HL-60 (cell line): ENCODE measurements around the gene PTPN13.

Experiments used
- POLR2AphosphoS5 ChIP-seq: IDR thresholded peaks from 2 replicates; pipeline ENCODE4 v1.6.1; 2012; ENCODE audit warnings: low read depth
- TF ChIP-seq, protein P1 (sequence below): IDR thresholded peaks from 2 replicates; pipeline ENCODE4 v1.6.1; 2012; ENCODE audit warnings: low read depth; ENCODE audit not compliant: insufficient replicate concordance
- TF ChIP-seq, protein P2 (sequence below): IDR thresholded peaks from one replicate; pipeline ENCODE4 v1.5.1; 2011; ENCODE audit warnings: low read length, control low read depth, inconsistent platforms; ENCODE audit not compliant: insufficient read depth

- TF ChIP-seq, protein P1, sequence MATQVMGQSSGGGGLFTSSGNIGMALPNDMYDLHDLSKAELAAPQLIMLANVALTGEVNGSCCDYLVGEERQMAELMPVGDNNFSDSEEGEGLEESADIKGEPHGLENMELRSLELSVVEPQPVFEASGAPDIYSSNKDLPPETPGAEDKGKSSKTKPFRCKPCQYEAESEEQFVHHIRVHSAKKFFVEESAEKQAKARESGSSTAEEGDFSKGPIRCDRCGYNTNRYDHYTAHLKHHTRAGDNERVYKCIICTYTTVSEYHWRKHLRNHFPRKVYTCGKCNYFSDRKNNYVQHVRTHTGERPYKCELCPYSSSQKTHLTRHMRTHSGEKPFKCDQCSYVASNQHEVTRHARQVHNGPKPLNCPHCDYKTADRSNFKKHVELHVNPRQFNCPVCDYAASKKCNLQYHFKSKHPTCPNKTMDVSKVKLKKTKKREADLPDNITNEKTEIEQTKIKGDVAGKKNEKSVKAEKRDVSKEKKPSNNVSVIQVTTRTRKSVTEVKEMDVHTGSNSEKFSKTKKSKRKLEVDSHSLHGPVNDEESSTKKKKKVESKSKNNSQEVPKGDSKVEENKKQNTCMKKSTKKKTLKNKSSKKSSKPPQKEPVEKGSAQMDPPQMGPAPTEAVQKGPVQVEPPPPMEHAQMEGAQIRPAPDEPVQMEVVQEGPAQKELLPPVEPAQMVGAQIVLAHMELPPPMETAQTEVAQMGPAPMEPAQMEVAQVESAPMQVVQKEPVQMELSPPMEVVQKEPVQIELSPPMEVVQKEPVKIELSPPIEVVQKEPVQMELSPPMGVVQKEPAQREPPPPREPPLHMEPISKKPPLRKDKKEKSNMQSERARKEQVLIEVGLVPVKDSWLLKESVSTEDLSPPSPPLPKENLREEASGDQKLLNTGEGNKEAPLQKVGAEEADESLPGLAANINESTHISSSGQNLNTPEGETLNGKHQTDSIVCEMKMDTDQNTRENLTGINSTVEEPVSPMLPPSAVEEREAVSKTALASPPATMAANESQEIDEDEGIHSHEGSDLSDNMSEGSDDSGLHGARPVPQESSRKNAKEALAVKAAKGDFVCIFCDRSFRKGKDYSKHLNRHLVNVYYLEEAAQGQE: no peak
- TF ChIP-seq POLR2AphosphoS5: no peak
- TF ChIP-seq, protein P2, sequence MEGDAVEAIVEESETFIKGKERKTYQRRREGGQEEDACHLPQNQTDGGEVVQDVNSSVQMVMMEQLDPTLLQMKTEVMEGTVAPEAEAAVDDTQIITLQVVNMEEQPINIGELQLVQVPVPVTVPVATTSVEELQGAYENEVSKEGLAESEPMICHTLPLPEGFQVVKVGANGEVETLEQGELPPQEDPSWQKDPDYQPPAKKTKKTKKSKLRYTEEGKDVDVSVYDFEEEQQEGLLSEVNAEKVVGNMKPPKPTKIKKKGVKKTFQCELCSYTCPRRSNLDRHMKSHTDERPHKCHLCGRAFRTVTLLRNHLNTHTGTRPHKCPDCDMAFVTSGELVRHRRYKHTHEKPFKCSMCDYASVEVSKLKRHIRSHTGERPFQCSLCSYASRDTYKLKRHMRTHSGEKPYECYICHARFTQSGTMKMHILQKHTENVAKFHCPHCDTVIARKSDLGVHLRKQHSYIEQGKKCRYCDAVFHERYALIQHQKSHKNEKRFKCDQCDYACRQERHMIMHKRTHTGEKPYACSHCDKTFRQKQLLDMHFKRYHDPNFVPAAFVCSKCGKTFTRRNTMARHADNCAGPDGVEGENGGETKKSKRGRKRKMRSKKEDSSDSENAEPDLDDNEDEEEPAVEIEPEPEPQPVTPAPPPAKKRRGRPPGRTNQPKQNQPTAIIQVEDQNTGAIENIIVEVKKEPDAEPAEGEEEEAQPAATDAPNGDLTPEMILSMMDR: no peak
Measured at GRCh38 chr4:86857341-86858052, 263.4 kb downstream of the PTPN13 start.
